ENCODE data around the gene GALNT11.

- TF ChIP-seq EZH2 (IDR thresholded peaks at IDR 0.05; ENCODE audit: insufficient read depth, poor library complexity, severe bottlenecking) (no peak), EZH2phosphoT487 (IDR thresholded peaks at IDR 0.05; ENCODE audit: insufficient read depth, low read depth) (no peak)
Measured at GRCh38 chr7:152137476-152138025, 112.1 kb downstream of the GALNT11 start.
